VCaP (cell line): ENCODE measurements around the gene NOB1.
A peak's percentile ranks its signal among the peaks of the same experiment; 100 is the strongest.

ENCODE experiments used
- H3K27ac ChIP-seq: fragments of 450-650 bp; 2 replicates; pipeline ENCODE4 v1.5.1; 2017
- CTCF ChIP-seq: fragments of 450-650 bp; conservative IDR thresholded peaks from 2 replicates; pipeline ENCODE4 v1.5.1; 2017; ENCODE audit warnings: mild to moderate bottlenecking, moderate library complexity

Gene NOB1

GRCh38 chr16:69711115-69711740 is 43.5 kb downstream of the NOB1 start:
- TF ChIP-seq CTCF = no peak
- peak overlapping the region; percentile 31 for H3K27ac ChIP-seq

- H3K27ac ChIP-seq = no peak overlapping the region; the same call in none of the 2 replicates
- TF ChIP-seq CTCF = peak; percentile 66
Observed at GRCh38 chr16:69709456-69710084, 45.2 kb downstream of the NOB1 start.

GRCh38 chr16:69707920-69708683 is 46.6 kb downstream of the NOB1 start:
- H3K27ac ChIP-seq = no peak overlapping the region
- TF ChIP-seq CTCF = no peak

GRCh38 chr16:69706975-69707340 is 47.8 kb downstream of the NOB1 start:
- TF ChIP-seq CTCF = no peak
- H3K27ac ChIP-seq = peak overlapping the region; percentile 73

- TF ChIP-seq CTCF = no peak
Observed at GRCh38 chr16:69706256-69706974, 48.3 kb downstream of the NOB1 start.

GRCh38 chr16:69703638-69704037 is 51.1 kb downstream of the NOB1 start:
- no peak for TF ChIP-seq CTCF

More at GRCh38 chr16:69706256-69706974, 48.3 kb downstream of the NOB1 start:
- peak overlapping the region; percentile 73 for H3K27ac ChIP-seq

GRCh38 chr16:69701866-69702265 is 52.9 kb downstream of the NOB1 start:
- no peak overlapping the region for H3K27ac ChIP-seq
- TF ChIP-seq CTCF = no peak

More at GRCh38 chr16:69703638-69704037, 51.1 kb downstream of the NOB1 start:
- no peak overlapping the region for H3K27ac ChIP-seq
